NOMO-1 treated with DMSO at 0.1 percent for 48 hours (cell line): Measurements from ENCODE around the gene OTUD7B.
A peak's percentile ranks its signal among the peaks of the same experiment; 100 is the strongest.
"Not testable (repeated sequence)": the region's sequence is repeated elsewhere in the genome, so short reads cannot be mapped to it uniquely, and the experiment has no call there.

ENCODE experiments used
- DNase-seq: peaks from one replicate; lab custom pipeline; 2025; ENCODE audit not compliant: unreplicated experiment; lab: John Stamatoyannopoulos, UW

Gene OTUD7B

DNA sequence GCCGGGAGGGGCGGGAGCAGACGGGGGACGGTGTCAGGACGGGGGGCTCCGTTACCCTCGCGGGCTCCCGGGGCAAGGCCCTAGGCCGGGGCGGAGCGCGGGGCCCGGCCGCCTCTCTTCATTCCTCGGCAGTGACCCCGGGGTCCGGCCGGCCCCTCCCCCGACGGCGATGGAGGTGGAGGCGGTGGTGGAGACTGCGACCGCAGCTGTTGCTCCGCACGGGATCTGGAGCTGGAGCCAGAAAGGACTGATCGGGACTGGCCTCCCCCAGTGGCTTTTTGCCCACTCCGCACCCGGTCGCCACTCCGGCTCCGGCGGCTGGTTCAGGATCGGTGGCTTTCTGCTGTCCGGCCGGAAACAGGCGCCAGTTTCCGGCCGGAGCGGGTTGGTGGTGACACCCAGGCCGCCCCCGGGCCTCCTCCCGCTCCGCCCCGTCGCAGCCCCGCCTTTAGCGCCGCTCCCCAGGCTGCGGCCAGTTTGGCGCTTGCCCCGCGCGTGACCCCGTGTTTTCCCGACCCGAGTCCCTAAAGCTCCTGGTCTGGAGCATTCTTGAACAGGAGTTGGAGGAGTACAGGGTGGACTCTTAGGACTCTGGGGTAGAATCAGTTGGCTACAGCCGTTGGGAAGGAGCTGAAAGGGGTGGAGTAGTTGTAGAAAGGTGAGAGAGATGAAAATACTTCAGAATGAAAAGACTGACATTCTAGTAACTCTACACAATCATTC, at the start of gene OTUD7B:
Gene OTUD7B, minus strand, starts transcription at position 334 of the 723 bp plus-strand sequence. CDS start 33,216 bp downstream, outside the sequence.
- peak; percentile 56 for DNase-seq

DNA sequence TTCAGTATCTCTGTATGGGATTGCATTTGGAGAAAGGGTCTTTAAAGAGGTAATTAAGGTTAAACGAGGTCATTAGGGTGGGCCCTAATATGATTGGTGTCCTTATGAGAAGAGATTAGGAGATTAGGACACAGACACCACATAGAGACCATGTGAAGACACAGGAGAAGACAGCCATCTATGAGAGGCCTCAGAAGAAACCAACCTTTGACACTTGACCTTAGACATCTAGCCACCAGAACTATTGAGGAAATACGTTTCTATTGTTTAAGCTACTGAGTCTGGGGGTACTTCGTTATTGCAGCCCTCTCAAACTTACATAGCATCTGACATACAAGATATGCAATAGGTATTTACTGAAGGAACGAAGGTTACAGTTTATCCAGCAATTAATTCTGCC, 49.7 kb upstream of the OTUD7B start:
- no peak for DNase-seq

DNA sequence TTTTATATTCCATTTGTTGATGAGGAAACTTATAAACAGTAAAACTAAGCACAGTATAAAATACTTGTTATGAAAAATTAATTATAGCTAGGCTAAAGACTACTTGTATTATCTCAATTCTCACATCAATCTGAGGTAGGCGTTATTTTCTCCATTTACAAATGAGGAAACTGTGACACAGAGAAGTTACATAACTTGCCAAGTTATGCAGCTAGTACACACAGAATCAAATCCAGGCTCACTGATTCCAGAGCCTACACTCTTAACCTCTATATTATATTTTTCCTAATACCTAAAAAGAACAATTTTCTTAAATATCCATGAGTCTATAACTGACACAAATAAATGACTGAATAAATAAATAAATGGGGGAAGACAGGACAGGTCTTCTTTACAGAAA, 45.9 kb upstream of the OTUD7B start:
- DNase-seq, result peak; percentile 57

DNA sequence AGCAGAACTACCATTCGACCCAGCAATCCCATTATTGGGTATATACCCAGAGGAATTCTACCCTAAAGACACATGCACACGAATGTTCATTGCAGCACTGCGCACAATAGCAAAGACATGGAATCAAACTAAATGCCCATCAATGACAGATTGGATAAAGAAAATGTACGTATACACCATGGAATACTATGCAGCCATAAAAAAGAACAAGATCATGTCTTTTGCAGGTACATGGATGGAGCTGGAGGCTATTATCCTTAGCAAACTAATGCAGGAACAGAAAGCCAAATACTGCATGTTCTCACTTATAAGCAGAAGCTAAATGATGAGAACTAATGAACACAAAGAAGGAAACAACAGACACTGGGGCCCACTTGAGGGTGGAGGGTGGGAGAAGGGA, 45.0 kb upstream of the OTUD7B start:
- DNase-seq, result not testable (repeated sequence)

DNA sequence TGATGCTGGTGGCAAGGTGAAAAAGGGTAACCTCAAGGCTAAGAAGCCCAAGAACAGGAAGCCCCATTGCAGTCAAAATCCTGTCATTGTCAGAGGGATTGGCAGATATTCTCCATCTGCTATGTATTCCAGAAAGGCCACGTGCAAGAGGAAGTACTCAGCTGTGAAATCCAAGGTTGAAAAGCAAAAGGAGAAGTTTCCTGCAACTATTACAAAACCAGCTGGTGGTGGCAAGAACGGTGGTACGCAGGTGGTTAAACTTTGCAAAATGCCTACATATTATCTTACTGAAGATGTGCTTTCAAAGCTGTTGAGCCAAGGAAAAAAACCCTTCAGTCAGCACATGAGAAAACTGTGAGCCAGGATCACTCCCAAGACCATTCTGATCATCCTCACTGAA, 43.4 kb upstream of the OTUD7B start:
- DNase-seq, result peak; percentile 71

DNA sequence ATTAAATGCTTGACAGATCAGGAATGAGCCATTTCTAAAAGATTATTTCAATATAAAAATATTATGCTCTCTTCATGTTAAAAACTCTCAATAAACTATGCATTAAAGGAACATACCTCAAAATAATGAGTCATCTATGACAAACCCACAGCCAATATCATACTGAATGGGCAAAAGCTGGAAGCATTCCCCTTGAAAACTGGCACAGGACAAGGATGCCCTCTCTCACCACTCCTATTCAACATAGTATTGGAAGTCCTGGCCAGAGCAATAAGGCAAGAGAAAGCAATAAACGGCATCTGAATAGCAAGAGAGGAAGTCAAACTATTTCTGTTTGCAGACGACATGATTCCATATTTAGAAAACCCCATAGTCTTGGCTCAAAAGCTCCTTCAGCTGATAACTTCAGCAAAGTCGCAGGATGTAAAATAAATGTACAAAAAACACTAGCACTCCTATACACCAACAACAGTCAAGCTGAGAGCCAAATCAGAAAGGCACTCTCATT, 41.4 kb upstream of the OTUD7B start:
- DNase-seq, result peak; percentile 39

DNA sequence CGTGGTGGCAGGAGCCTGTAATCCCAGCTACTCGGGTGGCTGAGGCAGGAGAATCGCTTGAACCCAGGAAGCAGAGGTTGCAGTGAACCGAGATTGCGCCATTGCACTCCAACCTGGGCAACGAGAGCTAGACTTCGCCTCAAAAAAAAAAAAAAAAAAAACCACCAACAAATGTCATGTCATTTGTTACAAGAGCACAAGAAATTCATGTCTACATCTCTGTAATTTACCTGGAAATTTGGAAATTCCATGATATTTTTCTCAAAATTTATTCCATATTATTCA, 40.5 kb upstream of the OTUD7B start:
- no peak for DNase-seq

DNA sequence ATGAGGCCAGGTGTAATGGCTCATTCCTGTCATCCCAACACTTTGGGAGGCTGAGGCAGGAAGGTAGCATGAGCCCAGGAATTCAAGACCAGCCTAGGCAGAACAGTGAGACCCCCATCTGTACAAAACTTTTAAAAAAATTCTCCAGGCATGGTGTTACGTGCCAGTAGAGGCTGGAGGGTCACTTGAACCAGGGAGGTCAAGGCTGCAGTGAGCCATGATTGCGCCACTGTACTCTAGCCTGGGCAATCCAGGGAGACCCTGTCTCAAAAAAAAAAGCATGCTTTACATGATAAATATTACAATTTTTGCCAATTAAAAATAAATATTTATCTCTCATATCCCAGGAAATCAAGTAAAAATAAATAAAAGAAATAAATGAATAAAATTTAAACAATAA, 39.4 kb upstream of the OTUD7B start:
- DNase-seq, result no peak

DNA sequence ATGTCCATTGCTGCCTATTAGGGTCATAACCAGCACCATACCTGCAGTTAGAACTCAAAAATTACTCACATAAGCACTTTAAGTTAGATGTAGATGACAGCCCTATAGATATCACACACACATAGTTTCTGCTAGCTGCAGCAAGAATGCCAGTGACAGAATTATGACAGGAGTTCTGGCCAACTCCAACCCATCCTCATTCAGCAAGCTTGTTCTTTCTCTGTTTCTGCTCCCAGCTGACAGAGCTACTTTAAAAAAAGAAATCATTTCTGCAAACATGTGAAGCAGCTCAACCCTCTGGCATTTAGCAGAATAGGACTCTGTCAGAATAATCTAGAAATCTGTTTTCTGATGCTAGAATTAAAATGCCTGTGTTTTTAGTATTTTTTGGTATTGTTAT, 23.8 kb upstream of the OTUD7B start:
- no peak for DNase-seq

DNA sequence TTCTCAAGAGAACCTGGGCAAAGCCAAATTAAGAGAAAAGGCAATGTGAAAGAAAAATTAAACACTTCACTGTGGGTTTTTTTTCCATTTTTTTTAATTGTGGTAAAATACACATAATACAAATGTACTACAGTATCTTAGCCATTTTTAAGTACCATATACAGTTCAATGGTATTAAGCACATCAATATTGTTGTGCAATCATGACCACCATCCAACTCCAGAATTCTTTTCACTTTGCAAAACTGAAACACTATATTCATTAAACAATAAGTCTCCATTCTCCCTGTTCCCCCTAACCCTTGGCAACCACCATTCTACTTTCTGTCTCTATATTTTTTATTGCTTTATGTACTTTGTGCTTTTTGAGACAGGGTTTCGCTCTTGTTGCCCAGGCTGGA, 17.8 kb upstream of the OTUD7B start:
- DNase-seq, result no peak

DNA sequence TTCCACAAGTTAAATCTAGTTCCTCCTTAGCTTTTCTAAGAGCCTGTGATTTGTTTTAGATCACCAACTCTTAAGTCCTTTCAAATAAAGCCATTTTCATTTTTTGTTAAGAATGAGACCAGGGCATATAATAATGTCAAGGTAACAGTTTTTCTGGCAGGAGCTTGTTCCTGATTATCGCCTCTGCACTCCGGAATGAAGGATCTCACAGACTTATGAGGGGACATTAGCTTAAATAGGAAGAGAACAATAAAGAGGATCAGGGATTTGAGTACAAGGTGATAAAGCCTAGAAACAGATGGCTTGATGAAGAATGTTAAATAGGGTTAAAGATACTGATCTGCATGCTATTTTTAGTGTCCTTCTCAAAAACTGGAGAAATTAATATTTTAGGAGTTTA, 13.6 kb upstream of the OTUD7B start:
- no peak for DNase-seq

DNA sequence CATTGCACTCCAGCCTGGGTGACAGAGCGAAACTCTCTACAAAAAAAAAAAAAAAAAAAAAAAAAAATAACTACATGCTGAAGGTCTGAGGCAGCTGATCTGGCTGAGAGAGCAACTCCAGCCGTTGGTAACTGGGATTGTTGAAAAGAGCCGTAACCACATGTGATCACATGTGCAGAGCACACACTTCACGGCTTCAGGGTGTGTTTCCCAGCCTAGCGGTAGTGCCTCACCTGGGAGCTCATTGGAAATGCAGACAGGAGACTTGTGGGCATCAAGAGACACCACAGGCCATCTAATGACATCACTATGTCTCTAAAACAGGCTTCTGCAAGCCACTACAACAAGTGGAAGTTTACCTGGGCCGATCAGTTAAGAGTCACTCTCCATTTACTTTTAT, 11.8 kb upstream of the OTUD7B start:
- DNase-seq, result no peak

DNA sequence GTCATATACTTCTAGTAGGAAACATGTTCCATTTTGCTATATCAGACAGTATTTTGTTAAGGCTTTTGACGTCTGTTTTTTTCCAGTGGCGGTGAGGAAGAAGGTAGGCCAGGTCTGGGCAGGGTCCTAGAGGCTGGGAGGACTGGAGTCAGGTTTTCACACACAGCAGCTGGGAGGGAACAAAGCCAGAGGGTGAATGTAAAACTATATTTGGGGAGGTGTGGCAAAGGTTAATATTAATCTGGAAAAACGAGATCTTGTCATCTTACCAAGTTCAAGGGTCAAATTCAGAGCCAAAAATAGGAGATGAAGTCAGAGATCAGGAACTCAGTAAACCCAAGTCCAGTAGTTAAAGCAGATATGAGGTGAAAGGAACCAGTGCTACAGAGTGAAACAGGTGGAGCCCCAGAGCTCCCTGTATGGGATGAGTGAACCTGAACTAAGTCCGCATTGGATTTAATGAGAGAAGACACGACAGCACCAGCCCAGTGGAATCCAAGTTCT, 10.7 kb upstream of the OTUD7B start:
- no peak for DNase-seq

DNA sequence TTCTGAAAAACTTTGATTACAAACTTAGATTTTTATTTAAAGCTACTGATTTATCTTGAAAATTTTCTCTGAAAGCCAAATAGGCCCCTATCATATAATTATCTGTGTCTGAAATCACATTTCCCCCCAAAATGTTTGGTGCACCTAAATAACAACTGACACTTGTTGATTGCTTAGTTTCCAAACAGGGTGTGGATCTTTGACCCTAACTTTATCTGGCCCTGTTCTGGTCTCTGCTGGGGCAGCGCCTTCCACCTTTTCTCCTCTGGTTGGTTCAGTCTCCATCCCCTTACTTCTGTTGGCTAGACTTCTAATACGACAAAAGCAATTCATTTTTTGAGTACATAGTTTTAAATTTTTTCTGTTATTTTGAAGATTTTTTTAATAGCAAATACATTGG, 10.2 kb upstream of the OTUD7B start:
- no peak for DNase-seq

DNA sequence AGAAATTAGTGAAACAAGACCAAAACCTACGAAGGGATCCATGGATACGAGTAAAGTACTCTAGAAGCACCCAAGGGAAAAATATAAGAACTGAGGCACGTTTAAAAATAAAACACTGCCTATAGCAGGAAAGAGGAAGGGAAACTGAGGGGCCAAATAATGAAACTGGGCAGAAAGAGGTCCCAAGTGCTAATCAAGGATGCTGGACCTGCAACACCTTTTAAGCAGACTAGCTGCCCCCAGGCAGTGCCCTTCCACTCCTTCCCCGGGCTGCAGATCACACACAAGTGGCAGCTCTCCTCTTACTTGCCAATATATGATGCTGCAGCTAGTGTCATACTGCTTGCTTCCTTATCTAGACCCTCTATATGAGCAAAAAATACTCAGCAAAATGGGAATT, 7.6 kb upstream of the OTUD7B start:
- peak; percentile 22 for DNase-seq

DNA sequence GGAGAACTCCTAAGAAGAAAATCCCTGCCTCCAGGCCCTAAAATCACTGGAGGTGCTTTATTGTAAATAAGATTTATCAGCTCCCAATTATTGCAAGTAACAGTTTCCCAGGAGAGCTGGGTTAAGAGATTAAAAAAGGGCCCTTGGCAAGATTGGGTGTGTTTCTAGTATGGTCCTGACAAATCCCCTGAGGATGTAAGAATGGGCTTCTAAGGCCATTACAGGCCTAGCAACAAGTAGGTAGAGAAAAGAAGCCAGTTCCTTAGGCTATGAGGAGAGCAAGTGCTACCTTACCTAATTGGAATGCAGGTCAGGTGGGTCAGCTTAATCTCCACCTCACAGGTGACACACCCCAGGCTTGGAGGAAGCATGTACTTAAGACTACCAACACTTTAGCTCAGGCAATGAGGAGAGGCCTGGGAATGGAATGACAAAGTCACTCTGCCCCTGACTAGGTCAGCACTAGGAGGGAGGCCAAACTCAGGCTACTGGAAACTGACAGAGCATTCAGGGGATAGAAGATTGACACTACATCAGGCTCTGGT, 6.8 kb upstream of the OTUD7B start:
- DNase-seq, result no peak

DNA sequence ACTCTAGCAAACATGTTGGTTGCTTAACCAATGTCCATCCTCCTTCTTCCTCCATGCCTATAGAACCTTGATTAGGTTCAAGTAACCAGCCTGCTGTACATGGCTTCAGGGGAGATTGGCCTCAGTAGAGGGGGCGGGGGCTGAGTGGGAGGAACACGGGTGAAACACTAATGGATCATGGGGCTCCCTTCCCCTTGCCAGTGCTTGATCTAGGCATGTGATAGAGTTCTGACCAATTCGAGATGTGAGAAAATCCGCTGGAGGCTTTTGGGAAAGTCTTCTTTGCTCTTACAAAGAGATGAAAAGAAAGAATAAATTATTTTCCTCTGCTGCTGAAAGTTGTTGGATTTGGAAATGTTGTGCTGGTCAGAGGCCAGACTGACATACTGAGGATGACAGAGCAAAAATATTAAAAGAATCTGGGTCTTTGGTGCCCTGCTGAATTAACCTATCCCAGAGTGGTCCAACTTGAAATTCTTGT, 5.2 kb upstream of the OTUD7B start:
- DNase-seq, result no peak

DNA sequence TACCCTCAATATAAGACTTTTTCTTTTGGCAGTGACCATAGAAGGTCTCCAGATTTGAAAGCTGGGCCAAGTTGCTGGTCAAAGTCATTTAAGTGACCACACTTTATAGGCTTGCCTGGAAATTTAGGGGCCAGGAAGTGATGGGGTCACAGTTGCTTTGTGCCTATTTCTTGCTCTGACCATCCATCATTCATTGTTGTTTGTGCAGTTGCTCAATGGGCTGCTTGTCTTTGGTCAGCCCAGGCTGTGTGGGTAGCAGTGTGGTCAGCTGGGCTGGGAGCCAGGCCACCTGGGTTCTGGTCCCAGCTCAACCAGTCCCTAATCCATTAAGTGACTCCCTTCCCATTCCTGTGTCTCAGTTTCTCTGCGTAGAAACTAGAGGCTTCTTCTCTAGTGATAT, 2.1 kb upstream of the OTUD7B start:
- DNase-seq, result no peak

DNA sequence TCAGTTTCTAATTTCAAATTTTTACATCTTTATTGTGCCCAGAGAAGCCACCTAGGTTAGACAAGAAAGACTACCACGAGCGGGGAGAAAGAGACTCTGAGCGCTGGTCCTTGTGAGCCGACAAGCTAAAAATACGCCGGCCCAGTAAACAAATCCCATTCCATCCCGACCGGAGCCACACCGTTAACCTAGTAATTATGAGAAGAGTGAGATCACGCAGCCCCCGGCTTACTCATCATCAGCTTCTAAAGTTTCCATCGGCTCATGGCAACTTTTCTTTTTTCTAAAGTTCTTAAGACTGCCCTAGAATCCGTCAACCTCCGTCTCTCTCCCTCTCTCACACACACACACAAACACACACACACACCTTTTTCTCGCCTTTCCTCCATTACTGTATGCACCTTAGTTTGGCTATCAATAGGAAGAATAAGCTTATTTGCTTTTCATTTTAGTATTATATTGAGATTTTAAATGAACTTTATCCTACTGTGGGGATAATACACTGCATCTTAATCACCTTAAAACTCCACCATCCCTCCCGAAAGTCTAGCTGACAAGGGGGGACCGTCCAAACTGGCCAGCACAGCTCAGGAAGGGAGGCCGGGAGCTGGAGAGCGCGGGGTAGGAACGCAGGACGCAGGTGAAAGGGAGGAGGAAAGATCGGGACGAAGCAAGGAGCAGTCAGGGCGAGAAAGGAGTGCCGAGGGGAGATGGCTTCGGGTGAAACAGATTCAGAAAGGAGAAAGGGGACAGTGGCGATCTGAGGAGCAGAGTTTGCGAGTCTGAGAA, 728 bp downstream of the OTUD7B start:
- DNase-seq, result no peak

DNA sequence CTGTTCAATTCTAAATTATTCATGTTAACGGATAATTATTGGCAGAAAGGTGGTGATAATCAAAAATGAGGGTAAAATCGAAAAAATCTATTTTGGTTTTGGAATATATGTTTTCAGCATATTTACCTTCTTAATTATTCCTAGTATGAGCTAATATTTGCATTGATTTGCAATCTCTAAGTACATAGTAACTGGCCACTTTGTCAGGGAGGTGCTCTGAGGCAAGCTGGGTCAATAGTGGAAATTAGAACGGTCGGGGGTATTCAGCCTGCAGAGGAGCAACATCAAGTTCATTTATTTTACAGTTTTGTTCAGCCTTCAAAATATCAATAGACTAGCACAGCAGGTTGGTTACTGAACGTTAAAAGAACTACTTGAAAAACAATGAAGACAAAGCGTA, 1.8 kb downstream of the OTUD7B start:
- no peak for DNase-seq

DNA sequence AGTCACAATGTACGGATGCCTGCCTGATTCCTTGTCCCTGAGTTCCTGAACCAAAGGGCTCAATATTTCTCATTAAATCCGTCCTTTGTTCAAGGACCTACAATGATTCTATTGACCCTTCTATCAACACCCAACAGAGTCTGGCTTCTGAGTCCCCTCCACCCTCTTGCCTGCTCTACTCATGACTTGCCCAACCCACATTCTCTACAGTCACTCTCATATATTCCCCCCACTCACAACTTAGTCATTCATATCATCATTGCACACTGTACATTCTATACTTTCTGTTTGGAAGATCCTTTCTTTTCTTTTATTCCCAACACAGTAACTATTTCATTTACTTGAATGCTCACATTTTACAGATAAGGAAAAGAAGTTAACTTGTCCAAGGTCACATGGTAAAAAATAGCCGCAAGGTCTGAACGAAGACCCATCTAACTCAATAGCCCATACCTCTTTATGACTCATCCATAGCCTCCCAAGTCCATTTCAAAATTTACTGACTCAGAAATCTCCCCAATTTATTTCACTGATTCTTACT, 3.6 kb downstream of the OTUD7B start:
- no peak for DNase-seq

DNA sequence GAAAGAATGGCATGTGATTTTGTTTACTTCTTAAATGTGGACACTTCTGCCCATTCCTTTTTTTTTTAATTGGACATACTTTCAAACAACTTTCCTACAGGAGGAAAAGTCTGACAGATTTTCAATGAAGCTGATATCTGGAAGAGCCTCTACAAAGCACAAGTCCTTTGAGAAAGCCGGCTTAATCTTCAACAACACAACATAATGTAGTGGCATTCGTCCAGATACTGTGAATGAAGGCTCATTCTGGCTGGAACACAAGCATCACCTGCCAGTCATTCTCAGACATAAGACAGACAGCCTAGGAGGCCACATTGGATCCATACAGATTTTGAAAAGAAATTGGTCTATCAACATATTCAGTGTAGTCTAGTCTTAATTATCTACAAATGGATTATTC, 4.9 kb downstream of the OTUD7B start:
- no peak for DNase-seq
